Measurements from ENCODE around the gene CGNL1.

CGNL1 gene

DNA sequence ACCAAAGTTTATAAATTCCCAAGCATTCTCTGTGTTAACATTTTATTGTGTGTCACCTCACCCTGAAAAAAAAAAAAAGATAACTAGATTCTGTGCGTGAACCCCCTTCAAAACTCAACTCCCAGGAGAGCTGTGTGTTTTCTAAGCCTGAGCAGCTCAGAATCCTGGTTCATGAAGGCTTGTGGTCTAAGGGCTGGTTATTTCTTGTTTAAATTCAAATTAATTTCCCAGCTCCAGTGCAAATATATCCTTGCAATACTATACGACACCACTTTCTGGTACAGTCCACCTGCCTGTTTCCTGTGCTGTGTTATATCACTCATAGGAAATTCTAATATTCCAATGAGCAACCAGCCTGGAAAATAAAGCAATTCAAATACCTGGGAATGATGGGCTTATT, 192.0 kb downstream of the CGNL1 start:
- no peak for FAIRE-seq
- DNase-seq (ENCODE audit: insufficient read length, low spot score): no peak
- no peak for TF ChIP-seq CTCF (IDR thresholded peaks at IDR 0.05; ENCODE audit: insufficient read depth, missing control alignments)

DNA sequence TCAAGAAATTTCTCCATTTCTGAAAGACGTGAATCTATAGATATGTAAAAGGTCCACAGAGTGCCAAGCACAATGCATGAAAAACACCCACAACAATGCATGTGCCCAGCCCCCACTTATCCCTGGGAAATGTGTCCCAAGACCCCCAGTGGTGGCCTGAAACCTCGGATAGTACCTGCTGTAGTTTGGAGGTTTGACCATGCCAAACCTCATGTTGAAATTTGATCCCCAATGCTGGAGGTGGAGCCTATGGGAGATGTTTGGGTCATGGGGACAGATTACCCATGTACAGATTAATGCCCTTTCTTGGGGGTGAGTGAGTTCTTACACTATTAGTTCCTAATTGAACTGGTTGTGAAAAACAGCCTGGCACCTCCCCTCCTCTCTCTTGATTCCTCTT, 194.0 kb downstream of the CGNL1 start:
- TF ChIP-seq CTCF (IDR thresholded peaks at IDR 0.05; ENCODE audit: insufficient read depth, missing control alignments): no peak
- DNase-seq (ENCODE audit: insufficient read length, low spot score) (no peak), FAIRE-seq (no peak)

- FAIRE-seq (no peak), DNase-seq (ENCODE audit: insufficient read length, low spot score) (no peak)
- TF ChIP-seq CTCF (IDR thresholded peaks at IDR 0.05; ENCODE audit: insufficient read depth, missing control alignments): no peak
Measured at GRCh38 chr15:57570994-57571393, 194.7 kb downstream of the CGNL1 start.

DNA sequence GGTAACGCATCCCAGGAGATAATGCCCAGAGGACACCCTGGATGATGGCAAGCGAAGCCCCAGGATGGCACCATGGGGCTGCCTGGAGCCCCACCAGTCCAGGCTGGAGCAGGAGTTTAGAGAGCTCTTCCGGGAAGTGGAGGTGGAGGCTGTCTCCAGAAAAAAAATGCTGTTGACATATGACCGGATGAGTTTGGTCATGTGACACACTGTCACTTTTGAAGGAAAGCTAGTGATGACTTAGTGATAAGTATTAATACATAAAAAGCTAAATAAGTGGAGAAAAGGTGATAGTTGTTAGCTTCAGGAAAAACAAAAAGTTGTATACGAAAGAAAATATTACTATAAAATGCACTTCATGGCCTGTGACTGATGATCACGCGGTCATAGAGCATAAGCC, 195.4 kb downstream of the CGNL1 start:
- no peak for FAIRE-seq
- DNase-seq (ENCODE audit: insufficient read length, low spot score): no peak
- TF ChIP-seq CTCF (IDR thresholded peaks at IDR 0.05; ENCODE audit: insufficient read depth, missing control alignments): no peak

DNA sequence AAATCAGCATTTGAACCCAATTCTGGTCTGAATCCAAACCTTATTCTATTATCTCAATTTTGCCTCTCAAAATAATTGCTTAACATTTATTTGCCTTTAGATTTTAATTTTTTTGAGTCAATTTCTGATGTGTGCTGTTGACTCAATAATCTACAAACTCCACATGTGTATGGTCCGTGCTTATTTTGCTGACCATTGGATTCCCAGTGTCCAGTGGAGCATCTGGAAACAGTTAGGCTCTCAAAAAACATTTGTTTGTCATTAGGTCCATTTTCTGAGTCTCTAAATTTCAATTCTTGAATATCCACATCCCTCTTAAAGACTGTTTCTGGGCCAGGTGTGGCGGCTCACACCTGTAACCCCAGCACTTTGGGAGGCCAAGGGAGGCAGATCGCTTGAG, 196.2 kb downstream of the CGNL1 start:
- DNase-seq (ENCODE audit: insufficient read length, low spot score) (no peak), FAIRE-seq (no peak)
- no peak for TF ChIP-seq CTCF (IDR thresholded peaks at IDR 0.05; ENCODE audit: insufficient read depth, missing control alignments)

GRCh38 chr15:57573151-57573550, 196.8 kb downstream of the CGNL1 start:
- no peak for DNase-seq (ENCODE audit: insufficient read length, low spot score)
- no peak for TF ChIP-seq CTCF (IDR thresholded peaks at IDR 0.05; ENCODE audit: insufficient read depth, missing control alignments)
- FAIRE-seq: no peak

- DNase-seq (ENCODE audit: insufficient read length, low spot score) (no peak), FAIRE-seq (no peak)
- TF ChIP-seq CTCF (IDR thresholded peaks at IDR 0.05; ENCODE audit: insufficient read depth, missing control alignments): no peak
Measured at GRCh38 chr15:57575363-57575762, 199.1 kb downstream of the CGNL1 start.
